Stimulated activated CD4-positive, alpha-beta T cell treated with anti-CD3 and anti-CD28 coated beads, Interleukin-15, amount 100 ng/mL, for 48 hours (primary cell): ENCODE data around the gene FPR3.
"Not testable (repeated sequence)": the region's sequence is repeated elsewhere in the genome, so short reads cannot be mapped to it uniquely, and the experiment has no call there.

Experiments used
- DNase-seq, 2 donors: peaks; one replicate each; pipeline ENCODE4 v3.0.0-alpha.2; 2020; ENCODE audit warnings: low read depth in 2 of 2

Gene FPR3

GRCh38 chr19:51784109-51784785 is 10.7 kb upstream of the FPR3 start:
- no peak for DNase-seq

- peak; percentile 52 to 65 for DNase-seq
Measured at GRCh38 chr19:51784922-51785690, 9.9 kb upstream of the FPR3 start.

DNA sequence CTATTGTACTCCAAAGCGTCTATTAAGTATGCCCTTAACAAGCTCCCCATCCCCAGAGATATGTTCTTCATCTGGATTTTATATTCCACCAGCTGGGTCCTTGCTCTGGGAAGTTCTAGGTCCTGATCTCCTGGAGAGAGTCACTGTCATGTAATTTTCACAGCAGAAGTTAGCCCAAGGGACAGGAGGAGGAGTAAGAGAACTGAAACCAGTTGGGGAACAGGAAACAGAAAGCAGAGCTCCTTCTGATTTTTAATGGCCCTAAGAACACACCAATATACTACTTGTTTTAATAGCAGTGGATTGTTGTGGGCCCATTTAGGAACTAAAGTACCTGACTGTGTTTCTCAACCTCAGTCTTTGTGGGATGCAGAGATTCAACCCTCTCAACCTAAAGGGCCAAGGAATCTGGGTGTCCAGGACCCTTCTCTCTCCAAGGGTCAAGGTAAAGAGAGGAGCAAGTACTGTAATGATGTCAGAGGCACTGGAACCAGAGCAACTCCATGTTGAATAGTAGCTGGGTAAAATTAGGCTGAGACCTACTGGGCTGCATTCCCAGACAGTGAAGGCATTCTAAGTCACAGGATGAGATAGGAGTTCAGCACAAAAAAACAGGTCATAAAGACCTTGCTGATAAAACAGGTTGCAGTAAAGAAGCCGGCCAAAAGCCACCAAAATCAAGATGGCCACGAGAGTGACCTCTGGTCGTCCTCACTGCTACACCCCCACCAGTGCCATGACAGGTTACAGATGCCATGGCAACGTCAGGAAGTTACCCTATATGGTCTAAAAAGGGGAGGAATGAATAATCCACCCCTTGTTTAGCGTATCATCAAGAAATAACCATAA is 8.1 kb upstream of the FPR3 start:
- no peak for DNase-seq

GRCh38 chr19:51788029-51788428 is 6.9 kb upstream of the FPR3 start:
- DNase-seq = no peak

- no peak for DNase-seq
Measured at GRCh38 chr19:51789061-51789795, 5.7 kb upstream of the FPR3 start.

- no peak for DNase-seq
Measured at GRCh38 chr19:51792932-51793331, 2.0 kb upstream of the FPR3 start.

DNA sequence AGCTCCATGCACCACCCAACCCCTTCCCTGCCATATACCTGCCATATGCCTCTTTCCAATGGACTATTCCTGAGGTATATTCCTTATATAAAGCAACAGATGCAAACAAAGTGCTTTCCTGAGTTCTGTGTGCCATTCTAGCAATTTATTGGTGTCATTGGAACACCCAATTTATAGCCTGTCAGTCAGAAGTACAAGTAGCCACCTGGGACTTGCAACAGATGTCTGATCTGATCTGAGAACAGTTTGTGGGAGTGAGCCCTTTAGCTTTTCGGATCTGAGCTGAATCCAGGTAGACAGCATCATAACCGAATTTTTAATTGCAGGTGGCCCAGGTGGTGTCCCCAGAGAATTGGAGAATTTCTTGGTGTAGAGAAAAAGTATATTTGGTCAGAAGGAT is 963 bp upstream of the FPR3 start:
- no peak for DNase-seq

GRCh38 chr19:51796195-51796679 is 1.3 kb downstream of the FPR3 start:
- DNase-seq = no peak

DNA sequence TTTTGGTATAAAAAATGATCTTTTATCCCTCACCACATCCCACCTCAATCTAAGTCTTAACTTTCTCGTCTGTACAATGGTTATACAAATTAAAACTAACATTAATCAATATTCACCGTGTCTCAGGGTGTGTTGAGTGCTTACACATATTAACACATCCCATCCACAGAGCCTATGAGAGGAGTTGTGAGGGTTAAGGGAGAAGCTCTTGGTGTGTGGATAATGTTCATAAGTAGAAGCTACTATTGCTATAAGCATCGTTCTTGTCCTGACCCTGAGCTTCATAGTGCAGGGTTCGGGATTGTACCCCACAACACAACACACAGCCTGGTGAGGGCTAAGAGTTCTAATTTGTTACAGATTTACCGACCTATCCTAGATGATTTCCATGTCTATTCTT is 2.5 kb downstream of the FPR3 start:
- DNase-seq = no peak

GRCh38 chr19:51798062-51798461 is 3.1 kb downstream of the FPR3 start:
- DNase-seq = no peak

- no peak for DNase-seq
Measured at GRCh38 chr19:51799034-51799773, 4.2 kb downstream of the FPR3 start.

DNA sequence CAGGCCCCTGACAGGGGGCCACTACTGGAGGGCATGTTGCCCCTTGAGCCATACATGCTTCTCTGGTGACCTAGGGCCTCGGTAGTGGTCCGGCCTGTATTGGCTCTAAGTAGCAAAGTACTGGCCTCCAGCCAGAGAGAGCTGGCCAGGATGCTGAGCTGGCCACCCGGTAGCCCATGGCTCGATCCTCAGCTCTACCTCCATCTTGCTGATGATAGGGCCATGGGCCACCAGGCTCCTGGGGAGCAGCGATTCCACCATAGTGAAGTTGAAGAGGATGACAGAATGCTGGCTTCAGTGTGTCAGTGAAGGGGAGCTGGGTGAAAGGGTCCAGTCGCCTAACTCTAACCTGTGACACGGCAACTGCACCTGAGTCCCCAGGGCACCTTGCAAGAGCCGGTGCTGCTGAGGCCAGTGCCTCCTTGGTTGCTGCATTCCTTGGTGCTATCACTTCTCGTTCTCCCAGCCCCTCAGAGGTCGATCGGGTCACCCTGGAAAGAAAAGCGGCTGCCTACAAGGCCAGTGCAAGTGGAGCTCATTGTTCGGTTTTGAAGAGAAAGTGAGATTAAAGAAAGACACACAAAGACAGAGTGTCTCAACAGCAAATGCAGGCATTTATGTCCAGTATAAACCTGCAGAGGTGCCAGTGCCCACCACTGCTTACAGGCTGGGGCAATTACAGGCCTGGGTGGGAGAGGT is 5.0 kb downstream of the FPR3 start:
- no peak for DNase-seq

DNA sequence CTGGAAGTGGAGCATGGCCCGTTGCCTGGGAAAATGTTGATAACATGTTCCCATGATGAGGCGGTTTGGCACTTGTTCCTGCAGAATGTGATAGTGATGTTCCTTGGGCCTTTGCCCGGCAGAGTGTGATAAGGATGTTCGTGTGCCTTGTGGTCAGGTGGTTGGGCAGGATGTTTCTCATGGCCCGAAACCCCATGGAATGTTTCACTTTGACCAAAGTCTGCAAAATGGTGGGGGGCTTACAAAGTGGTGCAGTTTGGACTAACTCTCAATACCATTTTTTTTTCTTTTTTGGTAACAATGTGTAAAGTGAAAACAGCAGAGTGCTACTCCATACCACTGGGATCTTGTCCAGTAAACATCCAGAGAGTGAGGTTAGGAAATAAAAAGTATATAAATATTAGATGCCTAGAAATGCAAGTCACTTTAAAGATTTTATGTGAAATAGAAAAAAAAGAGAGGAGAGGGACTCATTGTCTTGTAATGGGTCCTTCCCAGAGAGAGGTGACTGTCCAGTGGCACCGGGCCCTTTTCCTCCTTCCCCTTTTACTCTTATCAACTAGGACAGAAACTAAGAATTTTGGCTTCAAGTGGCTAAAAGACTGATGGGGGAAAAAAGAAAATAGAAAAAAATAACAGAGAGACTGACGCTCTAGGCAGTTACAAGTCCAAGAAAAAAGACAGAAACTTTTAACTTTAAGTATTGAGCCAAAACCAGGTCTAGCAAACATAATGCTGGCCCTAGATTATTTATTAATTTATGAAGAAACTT is 5.7 kb downstream of the FPR3 start:
- no peak for DNase-seq

GRCh38 chr19:51802775-51803174 is 7.8 kb downstream of the FPR3 start:
- no peak for DNase-seq

DNA sequence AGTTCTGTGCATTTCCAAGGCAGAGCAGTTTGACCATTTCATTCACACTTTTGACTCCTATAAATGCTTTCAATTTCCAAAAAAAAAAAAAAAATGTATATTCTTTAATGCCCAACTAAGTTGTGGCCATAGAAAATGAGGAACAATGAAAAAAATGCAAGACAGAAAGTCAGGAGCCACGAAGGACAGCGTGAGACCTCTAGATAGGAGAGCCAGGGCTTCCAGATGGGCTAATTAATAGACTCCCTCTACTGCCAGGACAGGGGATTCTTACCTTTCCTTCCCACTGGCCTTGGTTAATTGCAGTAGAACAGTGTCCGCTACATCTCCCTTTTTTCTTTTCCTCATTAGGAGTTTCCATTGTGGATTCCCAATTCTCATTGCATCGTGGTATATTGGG is 8.6 kb downstream of the FPR3 start:
- no peak for DNase-seq

DNA sequence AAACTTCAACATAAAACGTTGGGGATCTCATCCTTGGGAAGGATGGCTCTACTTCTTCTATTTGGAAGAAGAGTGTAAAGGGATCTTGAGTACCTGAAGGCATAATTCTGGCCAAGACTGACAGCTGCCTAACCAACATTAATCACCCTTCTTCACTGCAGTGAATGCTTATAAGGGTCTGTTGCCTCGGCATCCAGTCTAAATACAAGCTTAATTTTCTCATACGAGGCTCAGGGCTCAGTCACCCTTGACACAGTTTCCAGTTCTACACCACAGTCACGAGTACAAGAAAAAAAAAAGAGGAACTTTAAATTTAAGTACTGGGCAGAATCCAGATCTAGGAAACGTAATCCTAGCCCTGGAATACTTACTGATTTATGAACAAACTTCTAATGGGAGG is 9.0 kb downstream of the FPR3 start:
- no peak for DNase-seq

GRCh38 chr19:51804789-51805188 is 9.8 kb downstream of the FPR3 start:
- DNase-seq = not testable (repeated sequence)

DNA sequence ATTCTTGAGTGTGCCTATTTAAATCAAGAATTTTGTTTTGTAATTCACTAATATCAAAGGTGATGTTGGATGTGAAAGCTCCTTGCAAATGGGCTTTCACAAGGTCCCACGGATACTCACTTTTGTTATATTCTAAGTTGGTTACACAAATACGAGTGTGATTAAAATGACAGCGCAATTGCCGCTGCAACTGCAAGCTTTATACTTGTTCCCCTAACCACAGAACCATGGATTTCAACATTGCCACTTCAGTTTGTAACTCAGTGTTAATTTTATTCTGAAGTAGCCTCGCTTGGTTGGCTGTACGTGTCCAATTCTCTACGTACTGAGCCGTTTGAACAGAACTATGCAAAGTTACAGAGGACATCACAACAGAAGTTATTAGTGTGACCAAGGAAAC is 10.4 kb downstream of the FPR3 start:
- not testable (repeated sequence) for DNase-seq

- not testable (repeated sequence) for DNase-seq
Measured at GRCh38 chr19:51806571-51806970, 11.6 kb downstream of the FPR3 start.
